Measurements from ENCODE around the gene SMYD3.

SMYD3 gene

GRCh38 chr1:245807306-245807705 lies 699.8 kb downstream of the SMYD3 start:
- H3K4me2 ChIP-seq (ENCODE audit: low read length): peak overlapping the region; percentile 89
- no peak for TF ChIP-seq EZH2phosphoT487 (IDR thresholded peaks at IDR 0.05; ENCODE audit: borderline replicate concordance, low read length)
- TF ChIP-seq CTCF (IDR thresholded peaks at IDR 0.05; ENCODE audit: low read depth, low read length, poor library complexity, severe bottlenecking): no peak
- no peaks in the 10 kb centered on the region for H3K27me3 ChIP-seq (ENCODE audit: control insufficient read depth, low read length)
- H3K27ac ChIP-seq (ENCODE audit: low read depth, low read length): peak overlapping the region; percentile 77
- peak overlapping the region; percentile 66 for H3K4me3 ChIP-seq (ENCODE audit: low read length)
- H3K36me3 ChIP-seq (ENCODE audit: control insufficient read depth, low read length): no peaks in the 10 kb centered on the region
- H3F3A ChIP-seq (ENCODE audit: control insufficient read depth, insufficient read depth): peaks cover 11% of the 10 kb centered on the region
- no peaks in the 10 kb centered on the region for H3K79me2 ChIP-seq (ENCODE audit: control insufficient read depth, low read length)
- H4K20me1 ChIP-seq (ENCODE audit: control insufficient read depth, insufficient read depth, low read depth, low read length): no peaks in the 10 kb centered on the region
- H3K4me1 ChIP-seq (ENCODE audit: control insufficient read depth, low read length): peaks cover 56% of the 10 kb centered on the region
- no peaks in the 10 kb centered on the region for H3K9me3 ChIP-seq (ENCODE audit: control insufficient read depth, insufficient read depth, low read length)
- no peaks in the 10 kb centered on the region for H3K9me2 ChIP-seq (replicated peaks; ENCODE audit: control insufficient read depth, low read length)

DNA sequence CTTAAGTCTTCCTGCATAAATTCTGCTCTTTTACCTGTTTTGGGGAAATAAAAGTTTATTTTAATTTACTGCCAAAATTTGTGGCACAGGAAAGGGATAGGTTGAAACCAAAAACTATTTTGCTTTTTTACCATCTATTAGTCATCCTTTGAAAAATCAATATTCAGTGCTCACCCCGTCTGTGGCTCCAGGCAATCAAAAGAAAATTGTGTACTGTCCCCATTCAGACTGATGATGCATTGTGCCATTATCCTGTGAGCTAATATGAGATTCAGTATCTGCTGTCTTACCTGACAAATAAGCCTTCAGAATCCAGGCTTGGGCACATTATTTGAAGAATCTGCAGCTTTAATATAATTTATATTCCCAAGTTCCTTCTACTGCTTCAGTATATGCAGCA lies 701.5 kb downstream of the SMYD3 start:
- H3K27me3 ChIP-seq (ENCODE audit: control insufficient read depth, low read length): no peaks in the 10 kb centered on the region
- H4K20me1 ChIP-seq (ENCODE audit: control insufficient read depth, insufficient read depth, low read depth, low read length): no peaks in the 10 kb centered on the region
- H3K4me2 ChIP-seq (ENCODE audit: low read length): no peak overlapping the region
- TF ChIP-seq EZH2phosphoT487 (IDR thresholded peaks at IDR 0.05; ENCODE audit: borderline replicate concordance, low read length) (no peak), CTCF (IDR thresholded peaks at IDR 0.05; ENCODE audit: low read depth, low read length, poor library complexity, severe bottlenecking) (no peak)
- peaks cover 8% of the 10 kb centered on the region for H3F3A ChIP-seq (ENCODE audit: control insufficient read depth, insufficient read depth)
- H3K9me2 ChIP-seq (replicated peaks; ENCODE audit: control insufficient read depth, low read length): no peaks in the 10 kb centered on the region
- no peak overlapping the region for H3K4me3 ChIP-seq (ENCODE audit: low read length)
- no peaks in the 10 kb centered on the region for H3K79me2 ChIP-seq (ENCODE audit: control insufficient read depth, low read length)
- H3K9me3 ChIP-seq (ENCODE audit: control insufficient read depth, insufficient read depth, low read length): no peaks in the 10 kb centered on the region
- H3K27ac ChIP-seq (ENCODE audit: low read depth, low read length): no peak overlapping the region
- H3K36me3 ChIP-seq (ENCODE audit: control insufficient read depth, low read length): no peaks in the 10 kb centered on the region
- peaks cover 38% of the 10 kb centered on the region for H3K4me1 ChIP-seq (ENCODE audit: control insufficient read depth, low read length)

DNA sequence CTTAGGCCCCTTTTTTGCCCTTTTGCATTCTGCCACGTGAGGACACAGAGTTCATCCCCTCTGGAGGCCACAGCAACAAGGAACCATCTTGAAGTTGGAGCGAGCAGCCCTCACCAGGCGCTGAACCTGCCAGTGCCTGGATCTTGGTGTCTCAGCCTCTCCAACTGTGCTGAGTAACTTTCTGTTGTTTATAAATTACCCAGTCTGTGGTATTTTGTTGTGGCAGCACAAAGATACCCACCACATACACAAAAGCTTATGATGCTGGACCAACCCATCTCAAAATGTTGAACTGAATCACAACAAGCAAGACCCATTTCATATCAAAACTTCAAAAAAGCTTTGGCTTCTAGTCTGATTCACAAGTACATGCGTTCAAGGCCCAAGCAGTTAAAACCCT lies 702.4 kb downstream of the SMYD3 start:
- H3K27ac ChIP-seq (ENCODE audit: low read depth, low read length): no peak overlapping the region
- no peak overlapping the region for H3K4me3 ChIP-seq (ENCODE audit: low read length)
- no peak overlapping the region for H3K4me2 ChIP-seq (ENCODE audit: low read length)
- no peaks in the 10 kb centered on the region for H3K27me3 ChIP-seq (ENCODE audit: control insufficient read depth, low read length)
- H4K20me1 ChIP-seq (ENCODE audit: control insufficient read depth, insufficient read depth, low read depth, low read length): no peaks in the 10 kb centered on the region
- H3K79me2 ChIP-seq (ENCODE audit: control insufficient read depth, low read length): no peaks in the 10 kb centered on the region
- peaks cover 8% of the 10 kb centered on the region for H3F3A ChIP-seq (ENCODE audit: control insufficient read depth, insufficient read depth)
- H3K4me1 ChIP-seq (ENCODE audit: control insufficient read depth, low read length): peaks cover 30% of the 10 kb centered on the region
- TF ChIP-seq EZH2phosphoT487 (IDR thresholded peaks at IDR 0.05; ENCODE audit: borderline replicate concordance, low read length) (no peak), CTCF (IDR thresholded peaks at IDR 0.05; ENCODE audit: low read depth, low read length, poor library complexity, severe bottlenecking) (no peak)
- H3K9me2 ChIP-seq (replicated peaks; ENCODE audit: control insufficient read depth, low read length): no peaks in the 10 kb centered on the region
- no peaks in the 10 kb centered on the region for H3K36me3 ChIP-seq (ENCODE audit: control insufficient read depth, low read length)
- no peaks in the 10 kb centered on the region for H3K9me3 ChIP-seq (ENCODE audit: control insufficient read depth, insufficient read depth, low read length)

- no peak overlapping the region for H3K4me3 ChIP-seq (ENCODE audit: low read length)
- no peaks in the 10 kb centered on the region for H3K36me3 ChIP-seq (ENCODE audit: control insufficient read depth, low read length)
- no peak for TF ChIP-seq CTCF (IDR thresholded peaks at IDR 0.05; ENCODE audit: low read depth, low read length, poor library complexity, severe bottlenecking)
- TF ChIP-seq EZH2phosphoT487 (IDR thresholded peaks at IDR 0.05; ENCODE audit: borderline replicate concordance, low read length): no peak
- no peaks in the 10 kb centered on the region for H4K20me1 ChIP-seq (ENCODE audit: control insufficient read depth, insufficient read depth, low read depth, low read length)
- no peaks in the 10 kb centered on the region for H3K27me3 ChIP-seq (ENCODE audit: control insufficient read depth, low read length)
- H3K9me3 ChIP-seq (ENCODE audit: control insufficient read depth, insufficient read depth, low read length): no peaks in the 10 kb centered on the region
- H3K79me2 ChIP-seq (ENCODE audit: control insufficient read depth, low read length): no peaks in the 10 kb centered on the region
- H3K27ac ChIP-seq (ENCODE audit: low read depth, low read length): no peak overlapping the region
- no peak overlapping the region for H3K4me2 ChIP-seq (ENCODE audit: low read length)
- peaks cover 8% of the 10 kb centered on the region for H3F3A ChIP-seq (ENCODE audit: control insufficient read depth, insufficient read depth)
- H3K9me2 ChIP-seq (replicated peaks; ENCODE audit: control insufficient read depth, low read length): no peaks in the 10 kb centered on the region
- peaks cover 20% of the 10 kb centered on the region for H3K4me1 ChIP-seq (ENCODE audit: control insufficient read depth, low read length)
Observed at GRCh38 chr1:245803666-245804037, 703.4 kb downstream of the SMYD3 start.

Measured in DOHH2 (cell line).